K562 (cell line): Measurements from ENCODE around the gene PRTN3. TPM values are rescaled to one million over a fixed set of nuclear protein-coding genes. Genes with fewer than 3 reads are reported as not detected.

Experiments used
- ARHGAP35 ChIP-seq: fragments of 450-650 bp; IDR thresholded peaks from 2 replicates; pipeline ENCODE4 v1.6.1; 2018; ENCODE audit not compliant: partially characterized antibody
- CHD7 ChIP-seq: fragments of 200-600 bp; sonication (generic); IDR thresholded peaks from one replicate; pipeline ENCODE4 v1.6.1; 2012; ENCODE audit warnings: mild to moderate bottlenecking, low read depth, low read length, inconsistent platforms
- E2F6 ChIP-seq, 2 experiments: IDR thresholded peaks; 2 replicates each; pipeline ENCODE4 v1.6.1; 2011; ENCODE audit warnings: borderline replicate concordance in 1 of 2, control low read depth in 1 of 2, low read depth in 1 of 2, low read length in 1 of 2, mild to moderate bottlenecking in 1 of 2, mixed read lengths in 1 of 2, moderate library complexity in 1 of 2; ENCODE audit not compliant: insufficient read depth in 1 of 2, insufficient read length in 1 of 2, poor library complexity in 1 of 2, severe bottlenecking in 1 of 2; ENCODE audit errors: extremely low read depth in 1 of 2
- GATA2 ChIP-seq: sonication (generic); formaldehyde crosslinking; IDR thresholded peaks from 2 replicates; pipeline ENCODE4 v1.4.0; 2020; ENCODE audit warnings: mild to moderate bottlenecking, missing genetic modification reagents
- MAX ChIP-seq: sonication (generic); formaldehyde crosslinking; IDR thresholded peaks from 2 replicates; pipeline ENCODE4 v1.9.0; 2022; ENCODE audit warnings: mild to moderate bottlenecking, missing genetic modification reagents
- MEIS2 ChIP-seq: fragments of 450-650 bp; IDR thresholded peaks from 2 replicates; pipeline ENCODE4 v1.6.1; 2014; ENCODE audit warnings: mild to moderate bottlenecking; ENCODE audit not compliant: partially characterized antibody
- MXD1 ChIP-seq: fragments of 250-450 bp; sonication (Bioruptor Pico); IDR thresholded peaks from 2 replicates; pipeline ENCODE4 v1.8.0; 2021; ENCODE audit warnings: borderline replicate concordance, mild to moderate bottlenecking, moderate library complexity; ENCODE audit not compliant: poor library complexity, severe bottlenecking
- NEUROD1 ChIP-seq: fragments of 150-350 bp; IDR thresholded peaks from 2 replicates; pipeline ENCODE4 v1.6.1; 2014; ENCODE audit warnings: borderline replicate concordance, low read length, low read depth; ENCODE audit not compliant: partially characterized antibody
- RBM25 ChIP-seq: fragments of 200-400 bp; formaldehyde crosslinking; IDR thresholded peaks from 2 replicates; pipeline ENCODE4 v1.6.1; 2018; ENCODE audit warnings: low read length, low read depth, moderate library complexity; ENCODE audit not compliant: severe bottlenecking
- THRAP3 ChIP-seq: fragments of 450-650 bp; IDR thresholded peaks from 2 replicates; pipeline ENCODE4 v1.6.1; 2016; ENCODE audit warnings: mild to moderate bottlenecking, inconsistent platforms, borderline replicate concordance
- XRCC4 ChIP-seq: IDR thresholded peaks from one replicate; pipeline ENCODE4 v1.6.1; 2011; ENCODE audit not compliant: insufficient read depth, insufficient read length; ENCODE audit errors: extremely low read depth
- XRCC5 ChIP-seq: fragments of 200-400 bp; formaldehyde crosslinking; IDR thresholded peaks from 2 replicates; pipeline ENCODE4 v1.6.1; 2017; ENCODE audit warnings: low read depth, mild to moderate bottlenecking, low read length
- ZNF445 ChIP-seq: fragments of 250-450 bp; sonication (Bioruptor Pico); IDR thresholded peaks from 2 replicates; pipeline ENCODE4 v1.4.0; 2020; ENCODE audit warnings: low read depth, mild to moderate bottlenecking, moderate library complexity
- ZZZ3 ChIP-seq: fragments of 450-650 bp; IDR thresholded peaks from 2 replicates; pipeline ENCODE4 v1.6.1; 2016; ENCODE audit warnings: antibody characterized with exemption, mild to moderate bottlenecking, moderate library complexity
- polyA plus RNA-seq, 8 experiments: library from polyadenylated mRNA; depleted of rRNA in 4 of 8; stranded (reverse) in 5 of 8; unstranded in 3 of 8; fragments of >200 nt; fragmentation: Nextera tagmentation in 2 of 8; fragmentation: Illumina TruSeq in 1 of 8; extraction: Ambion mirVana in 2 of 8; extraction: Trizol in 1 of 8; gene quantifications; 2 replicates each; pipeline versions ENCODE4 v1.2.1 to v1.2.3, GENCODE V29; 2011 to 2014; ENCODE audit warnings: inconsistent platforms in 1 of 8, missing spikeins in 1 of 8
- total RNA-seq, 7 experiments: library from RNA; depleted of rRNA in 6 of 7; stranded (reverse); fragments of >200 nt in 6 of 7; fragmentation: Illumina TruSeq in 2 of 7; extraction: Trizol in 2 of 7; gene quantifications; 2 replicates each; pipeline versions ENCODE4 v1.2.1 to v1.2.3, GENCODE V29; 2011 to 2021; ENCODE audit warnings: low replicate concordance in 1 of 7

PRTN3 gene
- total and polyA plus RNA-seq, 9 of the 15 experiments (the other 6 are each of a cell fraction or from before 2014, with no cell fraction given), result 0.14 to 0.86 (median 0.43) TPM; not detected in 3

- TF ChIP-seq ZZZ3 (no peak), XRCC4 (no peak), ZNF445 (CRISPR knock-in tag) (no peak), ARHGAP35 (no peak), GATA2 (no peak), RBM25 (peak; percentile 42), E2F6 (IDR thresholded peaks at IDR 0.05; ENCODE audit: borderline replicate concordance in 1 of 2, extremely low read depth in 1 of 2, insufficient read depth in 1 of 2, insufficient read length in 1 of 2, low read depth in 1 of 2, low read length in 1 of 2, poor library complexity in 1 of 2, severe bottlenecking in 1 of 2) (peak in 1 of 2 experiments; percentile 65), XRCC5 (no peak), MXD1 (CRISPR knock-in tag) (no peak), MEIS2 (no peak), MAX (CRISPR knock-in tag) (peak; percentile 86), THRAP3 (no peak), NEUROD1 (no peak), CHD7 (no peak)
These were observed 3.8 kb downstream of the PRTN3 start (continued) for GRCh38 chr19:844546-844971.
